BE2C (cell line): ENCODE measurements around the gene GNAO1.

ENCODE experiments used
- DNase-seq: peaks from one replicate; pipeline ENCODE4 v3.0.0-alpha.2; 2020
- H3K27me3 ChIP-seq: fragments of 250-450 bp; sonication (Bioruptor Pico); 2 replicates; pipeline ENCODE4 v1.5.1; 2020; ENCODE audit warnings: mild to moderate bottlenecking
- H3K36me3 ChIP-seq: fragments of 250-450 bp; sonication (Bioruptor Pico); 2 replicates; pipeline ENCODE4 v1.5.1; 2020; ENCODE audit warnings: mild to moderate bottlenecking
- H3K4me1 ChIP-seq: fragments of 250-450 bp; sonication (Bioruptor Pico); 2 replicates; pipeline ENCODE4 v1.5.1; 2020
- H3K4me3 ChIP-seq: 2 replicates; pipeline ENCODE4 v1.5.1; 2011; ENCODE audit warnings: low read depth, low read length
- H3K9me3 ChIP-seq: fragments of 250-450 bp; sonication (Bioruptor Pico); 2 replicates; pipeline ENCODE4 v1.5.1; 2020
- TF ChIP-seq, protein P1 (sequence below): IDR thresholded peaks from 2 replicates; pipeline ENCODE4 v1.5.1; 2012; ENCODE audit warnings: mild to moderate bottlenecking, low read depth, low read length

The GNAO1 gene

DNA sequence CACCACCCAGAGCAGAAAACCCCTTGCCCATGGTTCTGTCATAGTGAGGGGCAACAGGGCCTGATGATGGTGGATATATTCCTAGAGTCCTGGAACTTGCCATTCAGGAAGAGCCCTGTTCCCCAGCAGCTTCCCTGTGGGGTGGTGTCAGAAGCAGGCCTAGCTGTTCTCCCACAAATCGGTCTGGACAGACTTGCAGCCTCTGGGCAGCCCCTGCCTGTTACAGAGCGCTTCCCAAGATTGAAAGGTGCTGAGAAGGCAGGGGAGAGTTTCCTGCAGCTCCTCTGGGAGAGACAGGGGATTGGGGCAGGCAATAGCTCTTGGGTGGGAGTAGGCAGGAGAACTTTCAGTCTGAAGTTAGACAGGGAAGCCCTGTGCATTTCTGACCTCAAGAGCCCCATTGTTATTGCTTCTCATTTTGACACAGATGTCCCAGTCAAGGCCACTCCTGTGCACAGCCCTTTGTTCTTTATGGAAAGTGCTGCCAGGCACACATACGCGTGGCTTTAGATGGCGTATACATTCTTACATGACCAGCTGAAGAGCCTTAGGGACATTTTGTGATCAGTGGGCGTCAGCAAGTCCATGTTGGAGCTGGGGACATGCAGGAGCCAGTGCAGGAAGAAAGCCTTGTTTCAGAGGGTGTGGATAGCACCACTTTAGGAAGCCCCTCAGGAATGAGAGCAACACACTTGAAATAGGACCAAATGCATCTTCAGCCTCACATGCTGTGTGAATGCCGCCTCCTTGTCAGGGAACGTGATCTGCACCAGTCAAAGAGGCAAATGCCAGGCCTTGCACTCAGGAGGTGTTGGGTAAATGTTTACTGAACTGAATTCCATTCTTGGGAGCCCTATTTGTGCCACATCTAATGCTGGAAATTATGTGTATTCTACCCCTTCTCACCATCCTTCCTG lies 67.5 kb downstream of the GNAO1 start:
- Histone ChIP-seq H3K4me3 (no peak overlapping the region), H3K4me1 (peaks cover 83% of the 10 kb centered on the region), H3K9me3 (no peaks in the 10 kb centered on the region), H3K27me3 (no peaks in the 10 kb centered on the region), H3K36me3 (peaks cover 16% of the 10 kb centered on the region)
- TF ChIP-seq, protein P1, sequence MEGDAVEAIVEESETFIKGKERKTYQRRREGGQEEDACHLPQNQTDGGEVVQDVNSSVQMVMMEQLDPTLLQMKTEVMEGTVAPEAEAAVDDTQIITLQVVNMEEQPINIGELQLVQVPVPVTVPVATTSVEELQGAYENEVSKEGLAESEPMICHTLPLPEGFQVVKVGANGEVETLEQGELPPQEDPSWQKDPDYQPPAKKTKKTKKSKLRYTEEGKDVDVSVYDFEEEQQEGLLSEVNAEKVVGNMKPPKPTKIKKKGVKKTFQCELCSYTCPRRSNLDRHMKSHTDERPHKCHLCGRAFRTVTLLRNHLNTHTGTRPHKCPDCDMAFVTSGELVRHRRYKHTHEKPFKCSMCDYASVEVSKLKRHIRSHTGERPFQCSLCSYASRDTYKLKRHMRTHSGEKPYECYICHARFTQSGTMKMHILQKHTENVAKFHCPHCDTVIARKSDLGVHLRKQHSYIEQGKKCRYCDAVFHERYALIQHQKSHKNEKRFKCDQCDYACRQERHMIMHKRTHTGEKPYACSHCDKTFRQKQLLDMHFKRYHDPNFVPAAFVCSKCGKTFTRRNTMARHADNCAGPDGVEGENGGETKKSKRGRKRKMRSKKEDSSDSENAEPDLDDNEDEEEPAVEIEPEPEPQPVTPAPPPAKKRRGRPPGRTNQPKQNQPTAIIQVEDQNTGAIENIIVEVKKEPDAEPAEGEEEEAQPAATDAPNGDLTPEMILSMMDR = no peak
- no peak for DNase-seq

DNA sequence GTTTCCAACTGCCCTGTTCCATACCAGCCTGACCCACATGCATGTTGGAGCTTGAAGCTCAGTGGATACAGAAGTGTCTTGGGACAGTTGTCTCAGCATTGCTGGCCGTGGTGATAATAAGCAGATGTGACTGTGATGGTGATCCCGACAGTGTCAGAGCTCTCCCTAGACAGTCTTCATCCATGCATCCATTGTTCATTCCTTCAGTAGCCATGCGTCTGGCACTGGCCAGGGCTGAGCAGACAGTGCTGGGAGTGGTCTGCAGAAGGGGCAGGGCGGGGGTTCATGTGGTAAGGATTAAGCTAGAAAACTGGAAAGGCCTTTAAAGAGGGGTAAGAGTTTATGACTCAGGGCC lies 68.1 kb downstream of the GNAO1 start:
- no peaks in the 10 kb centered on the region for H3K27me3 ChIP-seq
- peaks cover 87% of the 10 kb centered on the region for H3K4me1 ChIP-seq

DNA sequence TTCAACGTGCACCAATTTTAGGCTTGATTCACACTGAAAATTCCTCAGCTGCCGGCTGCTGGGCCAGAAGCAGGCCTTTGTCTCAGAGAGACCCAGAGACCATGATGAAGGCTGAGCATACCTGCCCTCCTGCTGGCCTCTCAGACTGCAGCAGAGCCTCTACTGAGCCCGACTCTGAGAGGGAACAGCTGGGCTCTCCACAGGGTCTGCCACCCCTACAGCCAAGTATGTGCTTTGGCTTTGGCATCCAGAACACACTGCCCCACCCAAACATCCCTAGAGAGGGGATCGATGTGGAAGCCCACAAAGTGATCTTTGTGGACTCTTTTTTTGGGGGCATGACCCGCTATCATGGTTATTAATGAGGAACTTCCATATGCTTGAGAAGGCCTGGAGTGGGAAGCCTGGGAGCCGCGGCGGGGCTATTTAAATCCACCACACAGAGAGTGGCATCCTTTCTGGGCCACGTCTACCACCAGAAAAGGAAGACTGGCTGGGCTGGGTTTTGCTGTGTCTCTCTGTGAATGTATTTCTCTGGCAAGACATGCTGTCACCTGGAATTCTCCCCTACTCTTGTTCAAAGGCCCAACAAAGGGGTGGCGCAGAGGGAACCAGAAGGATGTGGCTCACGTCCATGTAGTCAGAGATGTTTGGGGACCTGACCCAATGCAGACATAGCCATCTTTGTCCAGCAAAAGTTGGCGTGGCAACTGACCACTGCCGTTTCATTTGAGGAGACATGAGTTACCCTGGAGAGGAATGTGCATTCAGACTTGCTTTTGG lies 69.3 kb downstream of the GNAO1 start:
- no peaks in the 10 kb centered on the region for H3K27me3 ChIP-seq
- no peak for DNase-seq
- H3K36me3 ChIP-seq = peaks cover 23% of the 10 kb centered on the region
- H3K4me1 ChIP-seq = peaks cover 85% of the 10 kb centered on the region
- H3K9me3 ChIP-seq = no peaks in the 10 kb centered on the region
- TF ChIP-seq, protein P1 = no peak
- H3K4me3 ChIP-seq = no peak overlapping the region

More for the DNA sequence above, 68.1 kb downstream of the GNAO1 start:
- Histone ChIP-seq H3K9me3 (no peaks in the 10 kb centered on the region), H3K36me3 (peaks cover 16% of the 10 kb centered on the region), H3K4me3 (no peak overlapping the region)
- no peak for DNase-seq
- TF ChIP-seq, protein P1 = no peak

DNA sequence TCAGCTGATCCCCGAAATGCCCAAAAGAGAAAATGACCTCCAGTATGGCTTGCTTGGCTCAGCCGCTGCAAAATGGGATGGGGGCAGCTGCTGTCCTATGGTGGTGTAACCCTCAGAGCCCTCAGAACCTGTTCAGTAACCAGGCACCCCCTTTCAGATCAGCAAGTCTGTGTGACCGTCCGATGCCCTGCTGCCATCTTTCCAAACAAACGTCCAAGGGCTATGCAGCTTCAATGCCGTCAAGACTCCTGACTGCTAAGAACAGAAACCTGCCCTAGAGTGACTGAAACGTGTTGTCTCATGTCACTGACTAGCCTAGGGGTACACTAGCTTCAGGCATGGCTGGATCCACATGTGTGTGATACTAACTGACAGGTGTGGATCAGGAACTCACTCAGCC lies 70.4 kb downstream of the GNAO1 start:
- no peak for DNase-seq
- Histone ChIP-seq H3K27me3 (no peaks in the 10 kb centered on the region), H3K4me3 (no peak overlapping the region), H3K4me1 (peaks cover 75% of the 10 kb centered on the region), H3K36me3 (peaks cover 23% of the 10 kb centered on the region), H3K9me3 (no peaks in the 10 kb centered on the region)
- TF ChIP-seq, protein P1 = no peak

DNA sequence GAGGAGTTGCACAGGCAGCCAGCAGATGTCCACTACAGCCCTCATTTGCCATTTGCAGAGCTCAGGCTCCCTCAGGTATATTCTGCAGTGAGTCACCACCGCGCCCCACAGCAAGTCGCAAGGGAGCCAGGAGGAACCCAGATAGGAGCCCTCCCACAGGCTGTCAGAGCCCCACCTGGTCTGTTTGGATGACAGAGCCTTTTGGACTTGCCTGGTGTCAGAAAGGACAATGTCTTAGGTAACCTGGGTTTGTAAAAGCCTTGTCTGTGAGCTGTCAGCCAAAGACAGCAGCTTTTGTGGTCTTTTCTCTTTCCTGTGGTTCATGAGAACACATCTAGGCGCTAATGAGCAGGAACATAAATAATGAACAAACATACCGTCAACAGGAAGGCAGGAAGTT lies 70.9 kb downstream of the GNAO1 start:
- Histone ChIP-seq H3K4me3 (no peak overlapping the region), H3K4me1 (peaks cover 70% of the 10 kb centered on the region), H3K36me3 (peaks cover 24% of the 10 kb centered on the region), H3K27me3 (no peaks in the 10 kb centered on the region), H3K9me3 (no peaks in the 10 kb centered on the region)
- no peak for DNase-seq
- TF ChIP-seq, protein P1 = no peak
